Heart left ventricle (tissue), 13 donors: ENCODE results near the gene ZFP91.

Experiments used
- POLR2A ChIP-seq, 2 donors: fragments of 450-650 bp; IDR thresholded peaks; one replicate each; pipeline ENCODE4 v1.6.1; 2017; ENCODE audit warnings: antibody characterized with exemption in 2 of 2, mild to moderate bottlenecking in 2 of 2, moderate library complexity in 2 of 2
- TF ChIP-seq, protein P1 (sequence below), 12 donors: fragments of 200-600 bp; sonication (generic) in 4 of 12; IDR thresholded peaks; one replicate each; pipeline versions ENCODE4 v1.5.0 to v1.8.0; 2018 to 2022; ENCODE audit warnings: antibody characterized with exemption in 12 of 12, mild to moderate bottlenecking in 5 of 12
- donor health status: ischemic (EF 13 %, LVEDD 7.1; RV severe dilation, severe dysfunction).
- donor health status: DM: no; HTN: yes; CAD: no.
- donor health status: DM: no; HTN: no; CAD: no.
- donor health status: ischemic (EF 25% LVEDD 6.9; RV normal size, moderate dysfunction).
- donor health status: ischemic (EF 25% LVEDD 5.7; RV mildly dilated, moderate dysfunction).
- donor health status: ischemic (EF 35%, LVEDD 5.7; RV mildly dilated, moderate dysfunction).
- donor health status: nonischemic (EF 11% LVEDD 7.7; RV severe dilation, severe dysfunction).
- donor health status: DM: yes; HTN: yes; CAD: no.
- donor health status: PGD.
- donor health status: ischemic (EF 29% LVEDD 5.4; RV normal size, mild dysfunction).
- donor health status: nonischemic (EF 23%, LVEDD 6.1; RV moderate dilation, normal function).

GRCh38 chr11:58625826-58626460 lies 47.1 kb downstream of the ZFP91 start:
- TF ChIP-seq, protein P1, sequence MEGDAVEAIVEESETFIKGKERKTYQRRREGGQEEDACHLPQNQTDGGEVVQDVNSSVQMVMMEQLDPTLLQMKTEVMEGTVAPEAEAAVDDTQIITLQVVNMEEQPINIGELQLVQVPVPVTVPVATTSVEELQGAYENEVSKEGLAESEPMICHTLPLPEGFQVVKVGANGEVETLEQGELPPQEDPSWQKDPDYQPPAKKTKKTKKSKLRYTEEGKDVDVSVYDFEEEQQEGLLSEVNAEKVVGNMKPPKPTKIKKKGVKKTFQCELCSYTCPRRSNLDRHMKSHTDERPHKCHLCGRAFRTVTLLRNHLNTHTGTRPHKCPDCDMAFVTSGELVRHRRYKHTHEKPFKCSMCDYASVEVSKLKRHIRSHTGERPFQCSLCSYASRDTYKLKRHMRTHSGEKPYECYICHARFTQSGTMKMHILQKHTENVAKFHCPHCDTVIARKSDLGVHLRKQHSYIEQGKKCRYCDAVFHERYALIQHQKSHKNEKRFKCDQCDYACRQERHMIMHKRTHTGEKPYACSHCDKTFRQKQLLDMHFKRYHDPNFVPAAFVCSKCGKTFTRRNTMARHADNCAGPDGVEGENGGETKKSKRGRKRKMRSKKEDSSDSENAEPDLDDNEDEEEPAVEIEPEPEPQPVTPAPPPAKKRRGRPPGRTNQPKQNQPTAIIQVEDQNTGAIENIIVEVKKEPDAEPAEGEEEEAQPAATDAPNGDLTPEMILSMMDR (IDR thresholded peaks at IDR 0.05), result no peak
- TF ChIP-seq POLR2A (IDR thresholded peaks at IDR 0.05), result no peak
